ENCODE results near the gene TEKTIP1.

- TF ChIP-seq CTCF (conservative IDR thresholded peaks at IDR 0.05; ENCODE audit: low read length) = no peak
- TF ChIP-seq EZH2phosphoT487 (IDR thresholded peaks at IDR 0.05; ENCODE audit: borderline replicate concordance) = no peak
These were observed 25.5 kb upstream of the TEKTIP1 start for GRCh38 chr19:3513229-3514140.
